HS-5 (cell line): ENCODE measurements around the gene LGR4.
"Not testable (repeated sequence)": the region's sequence is repeated elsewhere in the genome, so short reads cannot be mapped to it uniquely, and the experiment has no call there.

ENCODE experiments used
- DNase-seq: peaks from one replicate; pipeline ENCODE4 v3.0.0-alpha.2; 2012; ENCODE audit warnings: low read depth

LGR4 gene

DNA sequence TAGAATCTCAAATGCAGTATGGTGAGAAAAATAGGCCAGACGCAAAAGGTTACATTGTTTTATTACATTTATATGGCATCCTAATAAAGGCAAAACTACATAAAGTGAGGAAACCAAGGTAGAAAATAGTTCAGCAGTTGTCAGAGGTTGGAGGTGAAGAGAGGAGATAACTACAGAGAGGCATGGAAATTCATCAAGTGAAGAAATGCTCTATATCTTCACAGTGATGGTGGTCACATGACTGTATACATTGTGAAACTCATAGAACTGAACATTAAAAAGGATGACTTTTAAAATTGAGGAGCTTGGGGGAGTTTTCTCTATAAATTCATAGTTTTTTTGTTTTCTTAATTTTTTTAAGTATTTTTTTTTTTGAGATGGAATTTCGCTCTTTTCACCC is 14.4 kb downstream of the LGR4 start:
- no peak for DNase-seq

- DNase-seq, result no peak
Observed at GRCh38 chr11:27456795-27457329, 15.7 kb downstream of the LGR4 start.

- DNase-seq, result no peak
Observed at GRCh38 chr11:27456140-27456794, 16.3 kb downstream of the LGR4 start.

DNA sequence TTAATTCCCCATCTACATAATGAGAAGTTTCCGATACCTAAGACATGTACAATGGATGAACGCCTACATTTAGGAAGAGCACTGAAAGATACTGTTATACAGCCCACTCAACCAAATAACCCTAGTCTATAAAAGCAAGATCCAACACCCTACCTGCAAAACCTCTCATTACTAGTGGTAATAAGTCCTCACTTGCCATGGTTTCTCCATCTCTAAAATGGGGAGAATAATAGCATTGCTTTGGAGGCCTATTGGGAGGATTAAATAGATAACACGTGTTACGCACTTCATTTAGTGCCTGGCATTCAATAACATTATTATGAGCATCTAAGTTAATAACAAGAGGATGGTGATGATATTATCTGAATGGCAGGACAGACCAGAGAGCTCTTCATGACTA is 16.9 kb downstream of the LGR4 start:
- DNase-seq, result no peak

DNA sequence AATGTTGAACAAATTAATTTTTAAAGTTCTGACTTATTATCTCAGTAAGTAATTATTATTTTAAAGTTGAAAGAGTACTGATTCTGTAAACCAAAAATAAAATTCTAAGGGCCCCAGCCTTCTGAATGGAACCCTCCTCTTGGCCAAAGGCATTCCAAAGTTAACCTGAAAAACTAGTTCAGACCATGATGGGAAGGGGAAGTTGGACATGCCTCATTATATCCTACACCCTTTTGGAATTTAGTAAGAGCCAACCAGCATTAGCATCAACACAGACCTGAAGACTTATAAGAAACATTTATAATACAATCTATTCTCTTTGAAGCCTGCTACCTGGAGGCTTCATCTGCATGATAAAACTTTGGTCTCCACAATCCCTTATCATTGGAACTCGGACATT is 18.9 kb downstream of the LGR4 start:
- DNase-seq, result no peak

DNA sequence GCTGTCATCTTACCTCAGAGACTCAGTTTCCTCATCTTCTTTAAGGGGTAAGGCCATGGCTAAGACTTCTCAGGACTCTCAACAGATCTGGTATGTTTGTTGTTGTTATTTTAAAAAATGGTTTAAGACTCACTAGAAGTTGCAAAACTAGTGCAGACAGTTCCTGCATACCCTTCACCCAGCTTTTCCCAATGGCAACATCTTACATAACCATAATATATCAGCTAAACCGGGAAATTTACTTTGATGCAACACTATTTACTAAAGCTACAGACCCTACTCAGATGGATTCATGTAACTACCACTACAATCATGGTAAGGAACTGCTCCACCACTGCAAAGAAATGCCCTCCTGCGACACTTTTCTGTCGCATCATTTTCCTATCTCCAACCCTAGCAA is 20.4 kb downstream of the LGR4 start:
- DNase-seq, result no peak

- no peak for DNase-seq
Observed at GRCh38 chr11:27451244-27451965, 21.2 kb downstream of the LGR4 start.

DNA sequence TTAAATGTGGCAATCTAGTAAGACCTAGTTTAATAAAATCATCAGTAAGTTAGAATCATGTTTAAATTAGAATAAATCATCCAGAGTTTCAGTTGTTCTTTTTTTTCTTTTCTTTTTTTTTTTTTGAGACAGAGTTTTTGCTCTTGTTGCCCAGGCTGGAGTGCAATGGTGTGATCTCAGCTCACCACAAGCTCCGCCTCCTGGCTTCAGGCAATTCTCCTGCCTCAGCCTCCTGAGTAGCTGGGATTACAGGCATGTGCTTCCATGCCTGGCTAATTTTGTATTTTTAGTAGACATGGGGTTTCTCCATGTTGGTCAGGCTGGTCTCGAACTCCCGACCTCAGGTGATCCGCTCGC is 24.4 kb downstream of the LGR4 start:
- not testable (repeated sequence) for DNase-seq

DNA sequence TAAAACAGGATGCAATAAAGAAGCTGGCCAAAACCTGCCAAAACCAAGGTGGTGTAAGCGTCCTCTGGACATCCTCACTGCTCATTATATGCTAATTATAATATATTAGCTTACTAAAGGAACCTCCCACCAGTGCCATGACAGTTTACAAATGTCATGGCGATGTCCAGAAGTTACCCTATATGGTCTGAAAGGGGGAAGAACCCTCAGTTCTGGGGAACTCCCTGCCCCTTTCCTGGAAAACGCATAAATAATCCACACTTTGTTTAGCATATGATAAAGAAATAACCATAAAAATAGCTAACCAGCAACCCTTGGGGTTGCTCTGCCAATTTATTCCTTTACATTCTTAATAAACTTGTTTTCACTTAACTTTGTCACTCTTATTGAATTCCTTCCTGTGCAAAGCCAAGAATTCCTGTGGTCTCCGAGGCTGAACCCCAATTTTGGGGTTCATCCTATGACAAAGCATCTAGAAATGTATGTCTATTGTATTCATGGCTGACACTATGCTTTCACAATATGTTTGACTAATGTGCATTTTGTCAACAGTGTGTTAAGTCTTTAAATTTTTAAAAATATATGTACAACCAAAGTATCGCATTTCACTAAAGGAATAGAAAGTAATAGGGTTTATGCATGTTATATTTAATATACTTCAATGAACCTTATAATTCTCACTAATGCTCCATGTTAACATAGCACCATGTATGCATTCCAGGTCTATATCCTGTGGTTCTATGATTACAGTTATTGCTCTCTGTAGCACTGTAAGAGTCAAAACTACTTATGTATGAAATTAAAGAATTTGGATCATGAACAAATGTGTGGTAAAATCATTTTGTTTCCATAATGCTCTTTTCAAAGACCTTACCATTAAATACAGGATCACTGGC is 25.1 kb downstream of the LGR4 start:
- peak; percentile 71 for DNase-seq

DNA sequence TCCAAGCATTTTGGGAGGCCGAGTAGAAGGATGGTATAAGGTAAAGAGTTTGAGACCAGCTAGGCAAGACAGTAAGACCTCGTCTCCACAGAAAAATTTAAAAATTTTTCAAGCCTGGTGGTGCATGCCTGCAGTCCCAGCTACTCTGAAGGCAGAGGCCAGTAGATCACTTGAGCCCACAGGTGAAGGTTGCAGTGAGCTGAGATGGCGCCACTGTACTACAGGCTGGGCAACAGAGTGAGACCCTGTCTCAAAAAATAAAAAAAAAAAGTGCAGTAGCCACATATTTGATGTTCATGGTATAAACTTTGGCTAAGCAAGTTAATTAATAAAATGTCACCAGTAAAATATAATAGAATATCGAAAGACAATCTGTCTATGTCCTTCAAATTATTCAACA is 27.0 kb downstream of the LGR4 start:
- no peak for DNase-seq

DNA sequence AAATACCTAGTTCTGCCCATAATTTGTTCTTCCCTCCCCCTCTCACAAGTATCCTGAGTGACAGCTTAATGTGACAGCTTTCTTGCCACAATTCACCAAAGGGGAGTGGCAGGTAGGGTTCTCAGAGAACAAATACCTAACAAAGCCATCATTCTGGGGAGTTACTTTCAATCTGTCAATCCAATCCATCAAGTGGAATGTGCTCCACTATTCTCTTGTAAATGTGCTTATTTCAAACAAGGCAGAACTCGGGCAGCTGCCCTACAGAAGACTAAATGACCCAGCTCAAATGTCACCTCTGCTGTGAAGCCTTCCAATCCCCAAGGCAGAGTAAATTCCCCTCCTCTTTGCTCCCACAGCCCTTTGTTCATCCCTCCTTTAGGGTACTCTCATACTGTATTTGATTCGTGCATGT is 27.8 kb downstream of the LGR4 start:
- DNase-seq, result no peak

DNA sequence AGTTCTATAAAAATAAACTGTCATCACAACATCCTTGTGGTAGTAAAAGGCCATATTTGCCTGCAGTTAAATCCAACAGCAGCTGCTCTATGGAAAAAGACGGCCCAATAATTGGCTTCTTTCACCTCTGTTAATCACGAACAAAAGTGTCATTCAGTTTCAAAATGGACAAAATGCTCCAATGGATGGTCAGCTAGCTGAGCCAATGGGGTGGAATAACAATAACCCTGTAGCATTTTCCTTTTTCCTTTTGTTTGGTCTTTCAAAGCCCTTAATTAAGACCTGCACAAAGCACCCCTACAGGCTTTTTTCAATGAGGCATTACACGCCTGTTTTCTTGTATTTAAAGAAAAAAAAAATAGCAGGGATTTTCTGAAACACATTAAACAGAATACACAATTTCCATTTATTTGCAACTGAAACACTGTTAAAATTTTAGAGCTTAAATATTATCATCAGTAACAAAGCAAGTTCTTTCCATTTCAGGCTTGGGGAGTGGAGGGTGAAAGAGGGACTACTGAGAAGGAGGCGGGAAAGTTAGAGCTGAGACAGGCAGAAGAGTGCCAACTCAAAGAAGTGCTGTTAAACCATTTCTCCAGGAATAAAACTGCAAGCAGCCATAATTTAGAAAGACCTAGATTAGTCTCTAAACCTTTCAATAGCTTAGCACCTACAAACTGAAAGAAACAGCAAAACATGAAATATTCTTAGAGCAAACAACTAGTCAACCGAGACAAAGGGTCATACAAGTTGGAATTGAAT is 28.7 kb downstream of the LGR4 start:
- DNase-seq, result no peak

GRCh38 chr11:27443227-27443626 is 29.4 kb downstream of the LGR4 start:
- DNase-seq, result no peak

GRCh38 chr11:27440090-27440489 is 32.5 kb downstream of the LGR4 start:
- no peak for DNase-seq

GRCh38 chr11:27438595-27438981 is 34.0 kb downstream of the LGR4 start:
- no peak for DNase-seq

DNA sequence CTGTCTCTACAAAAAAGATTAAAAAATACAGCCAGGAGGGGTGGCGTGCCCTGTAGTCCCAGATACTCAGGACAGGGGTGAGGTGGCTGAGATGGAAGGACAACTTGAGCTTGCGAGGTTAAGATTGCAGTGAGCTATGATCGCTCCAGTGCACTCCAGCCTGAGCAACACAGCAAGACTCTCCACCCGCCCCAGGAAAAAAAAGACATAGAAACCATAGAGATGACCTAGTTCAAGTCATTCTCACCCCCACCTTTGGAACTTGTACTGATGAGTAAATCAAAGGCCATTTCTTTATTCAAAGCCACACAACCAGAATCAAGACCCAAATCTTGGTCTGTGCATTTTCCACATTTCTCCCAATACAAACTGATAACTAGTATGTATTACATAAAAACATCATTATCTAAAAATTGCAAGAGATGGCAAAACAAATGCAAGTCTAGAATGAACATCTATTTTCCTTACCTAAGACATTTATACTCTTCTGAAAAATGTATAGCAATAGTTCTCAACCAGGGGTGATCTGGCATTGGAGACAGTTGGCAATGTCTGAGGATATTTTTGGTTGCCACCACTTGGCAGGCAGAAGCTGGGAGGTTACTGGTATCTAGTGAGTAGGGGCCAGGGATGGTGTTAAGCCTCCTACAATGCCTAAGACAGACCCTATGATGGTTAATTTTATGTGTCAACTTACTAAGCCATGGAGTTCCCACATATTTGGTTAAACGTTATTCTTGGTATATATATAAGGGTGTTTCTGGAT is 34.6 kb downstream of the LGR4 start:
- DNase-seq, result no peak

DNA sequence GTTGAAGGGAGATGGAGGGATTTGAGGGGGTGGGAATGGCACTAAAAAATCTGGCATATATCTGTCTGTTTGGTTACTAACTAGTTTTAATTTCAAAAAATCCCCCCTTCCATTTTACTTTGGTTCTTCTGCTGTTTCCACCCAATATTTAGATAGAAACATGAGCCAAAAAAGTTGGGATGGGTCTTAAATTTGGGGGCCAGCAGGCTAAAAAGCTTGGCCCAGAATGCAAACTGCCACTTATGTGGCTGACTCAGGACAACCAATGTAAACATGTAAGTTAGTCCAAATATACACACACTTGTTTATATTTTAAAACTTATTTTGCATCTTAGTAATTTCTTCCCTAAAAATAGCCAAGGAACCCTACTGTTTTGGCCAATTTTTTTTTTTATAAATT is 35.7 kb downstream of the LGR4 start:
- DNase-seq, result no peak

DNA sequence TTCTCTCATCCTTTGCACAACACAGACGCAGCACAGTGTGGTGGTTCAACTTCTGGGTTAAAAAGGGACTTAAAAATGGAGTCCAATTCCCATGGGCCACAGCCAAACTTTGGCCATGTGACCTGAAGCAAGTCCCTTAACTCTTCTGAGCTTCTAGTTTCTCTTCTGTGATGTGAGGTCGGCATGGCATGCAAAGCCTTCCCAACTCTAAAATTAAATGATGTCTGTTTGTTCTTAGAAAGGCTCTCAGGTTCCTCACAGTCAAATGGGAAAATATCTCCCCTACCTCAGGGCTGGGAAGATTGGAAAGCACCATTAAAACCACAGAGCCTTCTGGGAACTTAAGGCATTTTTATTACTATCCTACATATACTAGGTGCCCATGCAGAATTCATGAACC is 38.8 kb downstream of the LGR4 start:
- no peak for DNase-seq

DNA sequence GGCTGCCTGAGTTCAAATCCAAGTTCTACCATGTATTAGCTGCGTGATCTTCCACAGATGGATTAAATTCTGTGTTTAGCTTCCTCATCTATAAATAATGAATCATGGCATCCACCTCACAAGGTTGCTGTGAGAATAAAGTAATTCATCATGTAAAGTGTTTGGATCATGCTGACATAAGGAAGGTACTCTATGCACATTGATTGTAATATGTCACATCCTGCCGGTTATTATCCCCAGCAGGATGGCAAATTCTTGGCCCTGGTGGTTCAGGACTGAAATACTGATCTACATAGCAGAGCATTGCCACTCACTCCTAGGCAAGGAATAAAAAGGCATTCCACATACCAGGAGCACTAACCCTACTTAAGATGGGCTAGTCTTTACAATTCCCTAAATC is 40.8 kb downstream of the LGR4 start:
- DNase-seq, result no peak

- DNase-seq, result no peak
Observed at GRCh38 chr11:27429761-27430393, 42.7 kb downstream of the LGR4 start.
